GM23338 (cell line): ENCODE data around the gene PTPDC1. TPM values are rescaled to one million over a fixed set of nuclear protein-coding genes. Genes with fewer than 3 reads are reported as not detected.

ENCODE experiments used
- ATAC-seq: fragments of 200-7000 bp; cut with Tn5 transposase; 3 replicates; pipeline ENCODE4 v1.9.1; 2020
- DNase-seq: peaks from one replicate; pipeline ENCODE4 v3.0.0-alpha.2; 2015; ENCODE audit warnings: low spot score
- H2AFZ ChIP-seq: fragments of 200-600 bp; sonication (generic); 2 replicates; pipeline ENCODE4 v1.8.0; 2016; ENCODE audit warnings: antibody characterized with exemption, mild to moderate bottlenecking, moderate library complexity
- H3F3A ChIP-seq: fragments of 200-600 bp; sonication (generic); replicated peaks from 2 replicates; pipeline ENCODE4 v1.8.0; 2017; ENCODE audit warnings: antibody characterized with exemption, mixed run types, low read depth
- H3K27ac ChIP-seq: fragments of 200-600 bp; sonication (generic); 2 replicates; pipeline ENCODE4 v1.6.1; 2016; ENCODE audit warnings: low read depth
- H3K27me3 ChIP-seq: fragments of 200-600 bp; sonication (generic); 2 replicates; pipeline ENCODE4 v1.8.0; 2016; ENCODE audit warnings: mild to moderate bottlenecking, mixed run types, moderate library complexity; ENCODE audit not compliant: insufficient read depth
- H3K36me3 ChIP-seq: fragments of 200-600 bp; sonication (generic); 2 replicates; pipeline ENCODE4 v1.8.0; 2016; ENCODE audit warnings: mild to moderate bottlenecking; ENCODE audit not compliant: insufficient read depth
- H3K4me1 ChIP-seq: fragments of 200-600 bp; sonication (generic); 2 replicates; pipeline ENCODE4 v1.8.0; 2016; ENCODE audit warnings: mild to moderate bottlenecking, moderate library complexity; ENCODE audit not compliant: insufficient read depth
- H3K4me2 ChIP-seq: fragments of 200-600 bp; sonication (generic); 2 replicates; pipeline ENCODE4 v1.7.1; 2017; ENCODE audit warnings: mixed run types
- H3K4me3 ChIP-seq: fragments of 200-600 bp; sonication (generic); 2 replicates; pipeline ENCODE4 v1.6.1; 2016; ENCODE audit warnings: mixed run types
- H3K79me2 ChIP-seq: fragments of 200-600 bp; sonication (generic); replicated peaks from 2 replicates; pipeline ENCODE4 v1.8.0; 2017; ENCODE audit warnings: mild to moderate bottlenecking; ENCODE audit not compliant: insufficient read depth
- H3K9me2 ChIP-seq: fragments of 200-600 bp; sonication (generic); 2 replicates; pipeline ENCODE4 v1.8.0; 2017; ENCODE audit not compliant: insufficient read depth
- H4K20me1 ChIP-seq: fragments of 200-600 bp; sonication (generic); replicated peaks from 2 replicates; pipeline ENCODE4 v1.8.0; 2017; ENCODE audit warnings: mild to moderate bottlenecking; ENCODE audit not compliant: insufficient read depth
- H3K27ac Mint-ChIP-seq: 2 replicates; pipeline ENCODE4 v1.8.0; 2020; ENCODE audit warnings: inconsistent platforms, mild to moderate bottlenecking, moderate library complexity, mixed read lengths
- H3K27me3 Mint-ChIP-seq: 3 replicates; pipeline ENCODE4 v1.8.0; 2022; ENCODE audit warnings: low read depth, mild to moderate bottlenecking, moderate library complexity, mixed read lengths, inconsistent platforms; ENCODE audit not compliant: insufficient read depth, poor library complexity
- H3K36me3 Mint-ChIP-seq: 3 replicates; pipeline ENCODE4 v1.8.0; 2021; ENCODE audit warnings: low read depth, mild to moderate bottlenecking, inconsistent platforms, moderate library complexity, mixed read lengths
- H3K4me1 Mint-ChIP-seq: 3 replicates; pipeline ENCODE4 v1.8.0; 2020; ENCODE audit warnings: mild to moderate bottlenecking, inconsistent platforms, mixed read lengths
- H3K4me3 Mint-ChIP-seq: 3 replicates; pipeline ENCODE4 v1.8.0; 2021; ENCODE audit warnings: moderate library complexity, mild to moderate bottlenecking, inconsistent platforms, mixed read lengths
- H3K9me3 Mint-ChIP-seq: 3 replicates; pipeline ENCODE4 v1.8.0; 2020; ENCODE audit warnings: moderate library complexity, mild to moderate bottlenecking, inconsistent platforms, mixed read lengths
- CREB1 ChIP-seq: fragments of 250-450 bp; sonication (Bioruptor Pico); IDR thresholded peaks from 2 replicates; pipeline ENCODE4 v1.5.0; 2020; ENCODE audit warnings: low read depth, mild to moderate bottlenecking, moderate library complexity
- CTCF ChIP-seq, 2 experiments: fragments of 200-600 bp in 1 of 2; sonication (generic) in 1 of 2; conservative IDR thresholded peaks; 2 replicates each; pipeline versions ENCODE4 v1.5.1 to v1.6.1; 2016 to 2017; ENCODE audit warnings: antibody characterized with exemption in 2 of 2, low read depth in 2 of 2, mild to moderate bottlenecking in 2 of 2, moderate library complexity in 1 of 2
- ETS1 ChIP-seq: IDR thresholded peaks from 2 replicates; pipeline ENCODE4 v1.6.1; 2016; ENCODE audit warnings: antibody characterized with exemption
- EZH2 ChIP-seq: fragments of 200-600 bp; sonication (generic); IDR thresholded peaks from one replicate; pipeline ENCODE4 v1.8.0; 2017; ENCODE audit warnings: antibody characterized with exemption, mild to moderate bottlenecking, low read depth; ENCODE audit not compliant: unreplicated experiment
- EZH2phosphoT487 ChIP-seq: fragments of 200-600 bp; sonication (generic); IDR thresholded peaks from one replicate; pipeline ENCODE4 v1.8.1; 2018; ENCODE audit warnings: antibody characterized with exemption; ENCODE audit not compliant: unreplicated experiment
- JUNB ChIP-seq: IDR thresholded peaks from one replicate; pipeline ENCODE4 v1.6.1; 2016; ENCODE audit warnings: antibody characterized with exemption; ENCODE audit not compliant: unreplicated experiment
- NANOG ChIP-seq: IDR thresholded peaks from 2 replicates; pipeline ENCODE4 v1.6.1; 2016; ENCODE audit warnings: antibody characterized with exemption, borderline replicate concordance
- POLR2AphosphoS5 ChIP-seq: IDR thresholded peaks from 2 replicates; pipeline ENCODE4 v1.6.1; 2016; ENCODE audit warnings: antibody characterized with exemption, low read depth
- REST ChIP-seq: IDR thresholded peaks from one replicate; pipeline ENCODE4 v1.6.1; 2018; ENCODE audit warnings: antibody characterized with exemption; ENCODE audit not compliant: unreplicated experiment
- STAT1 ChIP-seq: IDR thresholded peaks from one replicate; pipeline ENCODE4 v1.6.1; 2016; ENCODE audit warnings: antibody characterized with exemption; ENCODE audit not compliant: unreplicated experiment
- ZNF114 ChIP-seq: fragments of 250-450 bp; sonication (Bioruptor Pico); IDR thresholded peaks from 2 replicates; pipeline ENCODE4 v1.5.0; 2020; ENCODE audit warnings: mild to moderate bottlenecking, moderate library complexity
- ZNF331 ChIP-seq: fragments of 250-450 bp; sonication (Bioruptor Pico); IDR thresholded peaks from 2 replicates; pipeline ENCODE4 v1.5.0; 2020; ENCODE audit warnings: low read depth, mild to moderate bottlenecking, moderate library complexity
- ZNF462 ChIP-seq: fragments of 250-450 bp; sonication (Bioruptor Pico); IDR thresholded peaks from 2 replicates; pipeline ENCODE4 v1.5.0; 2020; ENCODE audit warnings: mild to moderate bottlenecking, moderate library complexity
- polyA plus RNA-seq: library from polyadenylated mRNA; unstranded; fragments of >200 nt; fragmentation: Nextera tagmentation; extraction: Ambion mirVana; gene quantifications from 2 replicates; pipeline ENCODE4 v1.2.1, GENCODE V29; 2016
- total RNA-seq: library from RNA; depleted of rRNA; stranded (reverse); fragments of >200 nt; shearing (Covaris generic); gene quantifications from 2 replicates; pipeline ENCODE4 v1.2.3, GENCODE V29; 2014

The PTPDC1 gene
- total and polyA plus RNA-seq, 2 experiments from 2014 or later, result 4.3 to 10.6 TPM

- ATAC-seq, result peak; percentile 24
- no peak overlapping the region for H3K27ac Mint-ChIP-seq
Measured at GRCh38 chr9:94150890-94151650, 66.8 kb downstream of the PTPDC1 start.

More at GRCh38 chr9:94150890-94151650, 66.8 kb downstream of the PTPDC1 start:
- peaks cover 36% of the 10 kb centered on the region for H3K4me1 Mint-ChIP-seq
- Histone ChIP-seq H2AFZ (peak overlapping the region; percentile 87; the same call in 1 of the 2 replicates), H3K27me3 (no peaks in the 10 kb centered on the region), H3F3A (no peaks in the 10 kb centered on the region), H3K27ac (no peak overlapping the region), H3K4me3 (no peak overlapping the region), H3K4me1 (peaks cover 32% of the 10 kb centered on the region), H3K79me2 (no peaks in the 10 kb centered on the region), H3K4me2 (peak overlapping the region; percentile 51; the same call in 1 of the 2 replicates), H3K36me3 (no peaks in the 10 kb centered on the region; the same call in 1 of the 2 replicates), H3K9me2 (peaks cover 13% of the 10 kb centered on the region; the same call in 1 of the 2 replicates), H4K20me1 (no peaks in the 10 kb centered on the region)
- H3K9me3 Mint-ChIP-seq, result peaks cover 5% of the 10 kb centered on the region; the same call in 2 of the 3 replicates
- TF ChIP-seq CTCF (conservative IDR thresholded peaks at IDR 0.05; ENCODE audit: low read depth in 2 of 2), result no peak
- no peak for TF ChIP-seq POLR2AphosphoS5
- TF ChIP-seq STAT1, result no peak
- no peak for TF ChIP-seq ZNF462
- no peak for TF ChIP-seq ZNF114
- no peak for TF ChIP-seq NANOG
- TF ChIP-seq ETS1, result no peak
- no peak for TF ChIP-seq CREB1 (CRISPR knock-in tag)
- TF ChIP-seq JUNB, result no peak
- TF ChIP-seq EZH2phosphoT487, result no peak
- TF ChIP-seq ZNF331 (CRISPR knock-in tag), result no peak
- TF ChIP-seq REST, result no peak
- no peak for TF ChIP-seq EZH2
- peaks cover 19% of the 10 kb centered on the region for H3K27me3 Mint-ChIP-seq
- DNase-seq, result no peak
- peaks cover 3% of the 10 kb centered on the region; the same call in 1 of the 3 replicates for H3K36me3 Mint-ChIP-seq
- no peak overlapping the region for H3K4me3 Mint-ChIP-seq
